ENCODE results near the gene COL23A1.

COL23A1 gene

DNA sequence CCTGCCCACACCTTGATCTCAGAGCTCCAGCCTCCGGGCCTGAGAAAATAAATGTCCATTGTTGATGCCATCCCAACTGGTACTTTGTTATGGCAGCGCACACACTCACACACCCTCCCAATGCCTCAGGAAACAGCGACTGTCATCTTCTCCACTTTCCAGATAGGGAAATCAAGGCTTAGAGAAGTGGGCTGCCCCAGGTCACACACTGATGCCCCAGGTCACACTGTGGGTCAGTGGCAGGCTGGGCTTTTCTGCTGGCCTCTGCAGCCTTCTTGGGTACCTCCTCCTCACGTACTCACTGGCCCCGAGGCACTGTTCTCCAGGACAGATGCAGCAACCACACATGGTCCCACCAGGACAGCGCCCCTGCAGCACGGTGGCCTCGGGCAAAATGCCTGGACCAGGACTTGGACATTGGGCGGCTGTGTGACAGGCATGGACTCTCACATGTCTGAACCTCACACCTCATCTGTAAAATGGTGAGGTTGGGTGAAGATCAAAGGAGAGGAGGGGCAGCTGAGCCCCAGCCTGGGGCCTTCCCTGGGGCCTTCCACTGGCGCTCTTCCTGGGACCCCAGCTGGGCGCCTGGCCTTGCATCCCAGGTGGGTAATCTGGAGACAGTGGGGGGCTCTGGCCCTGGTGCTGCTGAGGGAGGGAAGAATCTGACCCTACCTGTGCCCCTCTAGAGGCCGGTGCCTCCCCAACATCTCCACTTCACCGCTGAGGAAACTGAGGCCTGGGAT lies 156.0 kb downstream of the COL23A1 start:
- no peak for DNase-seq (ENCODE audit: low read depth)
- TF ChIP-seq, protein P1, sequence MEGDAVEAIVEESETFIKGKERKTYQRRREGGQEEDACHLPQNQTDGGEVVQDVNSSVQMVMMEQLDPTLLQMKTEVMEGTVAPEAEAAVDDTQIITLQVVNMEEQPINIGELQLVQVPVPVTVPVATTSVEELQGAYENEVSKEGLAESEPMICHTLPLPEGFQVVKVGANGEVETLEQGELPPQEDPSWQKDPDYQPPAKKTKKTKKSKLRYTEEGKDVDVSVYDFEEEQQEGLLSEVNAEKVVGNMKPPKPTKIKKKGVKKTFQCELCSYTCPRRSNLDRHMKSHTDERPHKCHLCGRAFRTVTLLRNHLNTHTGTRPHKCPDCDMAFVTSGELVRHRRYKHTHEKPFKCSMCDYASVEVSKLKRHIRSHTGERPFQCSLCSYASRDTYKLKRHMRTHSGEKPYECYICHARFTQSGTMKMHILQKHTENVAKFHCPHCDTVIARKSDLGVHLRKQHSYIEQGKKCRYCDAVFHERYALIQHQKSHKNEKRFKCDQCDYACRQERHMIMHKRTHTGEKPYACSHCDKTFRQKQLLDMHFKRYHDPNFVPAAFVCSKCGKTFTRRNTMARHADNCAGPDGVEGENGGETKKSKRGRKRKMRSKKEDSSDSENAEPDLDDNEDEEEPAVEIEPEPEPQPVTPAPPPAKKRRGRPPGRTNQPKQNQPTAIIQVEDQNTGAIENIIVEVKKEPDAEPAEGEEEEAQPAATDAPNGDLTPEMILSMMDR (IDR thresholded peaks at IDR 0.05; ENCODE audit: low read length, missing control alignments), result no peak
- no peak overlapping the region for H3K4me3 ChIP-seq (replicated peaks; ENCODE audit: low read depth, low read length)

DNA sequence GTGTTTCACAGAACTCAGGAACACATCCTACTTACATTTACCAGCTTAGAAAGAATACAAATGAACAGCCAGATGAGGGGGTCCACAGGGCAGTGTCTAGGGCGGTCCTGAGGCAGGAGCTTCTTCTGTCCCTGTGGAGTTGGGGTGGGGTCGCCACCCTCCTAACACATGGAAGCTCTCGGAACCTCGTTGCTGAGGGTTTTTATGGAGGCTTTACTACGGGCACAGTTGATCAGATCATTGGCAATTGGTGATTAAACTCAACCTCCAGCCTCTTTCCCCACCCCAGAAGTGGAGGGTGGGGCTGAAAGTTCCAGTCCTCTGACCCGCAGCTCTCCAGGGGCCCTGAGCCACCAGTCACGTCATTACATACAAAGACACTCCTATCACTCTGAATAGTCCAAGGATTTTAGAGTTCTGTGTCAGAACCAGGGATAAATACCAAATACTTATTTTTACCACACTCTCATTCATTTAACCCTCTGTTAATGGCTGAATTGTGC lies 156.9 kb downstream of the COL23A1 start:
- DNase-seq (ENCODE audit: low read depth), result no peak
- TF ChIP-seq, protein P1 (IDR thresholded peaks at IDR 0.05; ENCODE audit: low read length, missing control alignments), result no peak
- no peak overlapping the region for H3K4me3 ChIP-seq (replicated peaks; ENCODE audit: low read depth, low read length)

DNA sequence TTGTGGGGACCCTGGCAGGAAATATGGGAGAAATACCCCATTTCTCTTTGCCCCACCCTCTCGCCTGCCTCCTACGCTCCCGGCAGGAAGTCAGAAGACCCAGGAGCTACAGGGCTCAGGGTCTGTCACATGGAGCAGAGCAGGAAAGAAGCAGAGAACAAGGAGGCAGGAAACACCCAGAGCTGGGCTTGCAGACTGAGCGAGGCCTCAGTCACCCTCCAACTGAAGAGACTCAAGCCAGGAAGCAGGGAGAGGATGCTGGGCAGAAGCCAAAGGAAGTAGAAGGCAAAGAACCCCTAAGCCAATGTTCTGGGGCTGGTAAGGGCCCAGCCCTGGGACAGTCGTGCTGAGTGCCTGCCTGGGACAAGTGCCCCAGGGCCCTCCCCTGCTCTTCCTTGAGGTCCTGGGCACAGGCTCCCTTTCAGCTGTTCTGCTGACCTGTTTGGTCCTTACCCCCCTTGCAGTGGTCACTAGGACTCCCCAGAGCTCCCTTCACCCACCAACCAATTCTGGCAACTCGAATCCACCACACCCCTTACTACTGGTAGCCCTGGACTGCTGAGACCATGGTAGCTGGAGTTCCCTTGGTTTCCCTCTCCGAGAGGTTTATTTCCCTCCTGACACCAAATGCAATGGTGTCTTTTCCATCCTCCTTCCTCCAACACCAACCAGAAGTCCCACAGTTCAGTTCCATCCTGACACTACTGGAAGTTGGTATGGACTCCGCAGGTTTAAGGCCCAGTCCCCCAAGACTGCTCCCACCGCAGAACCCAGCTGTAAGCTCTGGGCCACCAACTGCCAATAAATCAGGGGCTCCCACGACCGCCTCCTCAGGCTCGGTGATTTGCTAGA lies 157.5 kb downstream of the COL23A1 start:
- no peak for DNase-seq (ENCODE audit: low read depth)
- H3K4me3 ChIP-seq (replicated peaks; ENCODE audit: low read depth, low read length), result no peak overlapping the region
- TF ChIP-seq, protein P1 (IDR thresholded peaks at IDR 0.05; ENCODE audit: low read length, missing control alignments), result no peak

DNA sequence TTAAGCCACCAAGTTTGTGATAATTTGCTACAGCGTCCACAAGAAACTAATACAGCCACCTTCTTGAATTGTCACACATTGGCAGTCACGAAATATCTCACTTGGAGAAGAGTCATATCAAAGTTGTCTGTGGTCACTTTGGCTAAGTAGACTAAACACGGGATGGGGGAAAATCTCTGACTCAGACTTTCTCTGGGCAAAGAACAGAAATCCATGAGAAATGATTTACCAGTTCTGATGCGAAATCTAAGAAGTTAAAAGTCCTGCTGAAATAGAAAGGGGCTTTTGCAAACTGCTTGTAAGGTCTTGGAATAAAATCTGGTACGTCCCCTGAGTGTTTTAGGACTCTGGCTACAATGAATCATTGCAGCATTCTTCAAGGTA lies 158.4 kb downstream of the COL23A1 start:
- no peak overlapping the region for H3K4me3 ChIP-seq (replicated peaks; ENCODE audit: low read depth, low read length)
- TF ChIP-seq, protein P1 (IDR thresholded peaks at IDR 0.05; ENCODE audit: low read length, missing control alignments), result no peak
- no peak for DNase-seq (ENCODE audit: low read depth)

DNA sequence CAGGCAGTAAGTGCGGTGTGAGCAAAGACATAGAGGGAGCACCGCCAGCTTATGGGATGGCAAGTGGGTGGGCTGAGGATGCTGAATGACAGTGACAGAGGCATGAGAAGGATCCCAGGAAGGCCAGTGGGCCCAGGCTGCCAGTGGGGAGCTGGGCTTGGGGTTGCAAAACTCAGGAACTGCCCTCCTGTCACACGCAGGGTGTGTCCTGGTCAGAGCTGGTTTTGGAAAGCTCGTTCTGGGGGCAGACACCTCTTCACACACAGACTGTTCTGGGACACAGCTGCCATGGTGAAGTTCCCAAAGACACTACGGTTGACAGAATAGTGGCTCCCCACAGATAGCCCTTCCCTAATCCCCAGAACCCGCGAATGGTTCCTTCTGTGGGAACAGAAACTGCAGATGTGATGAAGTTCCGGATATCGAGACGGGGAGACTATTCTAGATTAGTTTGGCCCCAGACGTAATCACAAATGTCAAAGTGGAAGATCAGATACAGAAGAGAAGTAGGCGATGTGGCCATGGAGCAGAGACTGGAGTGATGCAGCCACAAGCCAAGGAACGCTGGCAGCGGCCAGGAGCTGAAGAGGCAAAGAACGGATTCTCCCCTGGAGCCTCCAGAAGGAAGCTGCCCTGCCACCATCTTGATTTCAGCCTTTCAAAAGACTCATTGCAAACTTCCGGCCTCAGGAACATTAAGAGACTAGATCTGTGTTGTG lies 159.0 kb downstream of the COL23A1 start:
- TF ChIP-seq, protein P1 (IDR thresholded peaks at IDR 0.05; ENCODE audit: low read length, missing control alignments), result no peak
- H3K4me3 ChIP-seq (replicated peaks; ENCODE audit: low read depth, low read length), result no peak overlapping the region
- no peak for DNase-seq (ENCODE audit: low read depth)

DNA sequence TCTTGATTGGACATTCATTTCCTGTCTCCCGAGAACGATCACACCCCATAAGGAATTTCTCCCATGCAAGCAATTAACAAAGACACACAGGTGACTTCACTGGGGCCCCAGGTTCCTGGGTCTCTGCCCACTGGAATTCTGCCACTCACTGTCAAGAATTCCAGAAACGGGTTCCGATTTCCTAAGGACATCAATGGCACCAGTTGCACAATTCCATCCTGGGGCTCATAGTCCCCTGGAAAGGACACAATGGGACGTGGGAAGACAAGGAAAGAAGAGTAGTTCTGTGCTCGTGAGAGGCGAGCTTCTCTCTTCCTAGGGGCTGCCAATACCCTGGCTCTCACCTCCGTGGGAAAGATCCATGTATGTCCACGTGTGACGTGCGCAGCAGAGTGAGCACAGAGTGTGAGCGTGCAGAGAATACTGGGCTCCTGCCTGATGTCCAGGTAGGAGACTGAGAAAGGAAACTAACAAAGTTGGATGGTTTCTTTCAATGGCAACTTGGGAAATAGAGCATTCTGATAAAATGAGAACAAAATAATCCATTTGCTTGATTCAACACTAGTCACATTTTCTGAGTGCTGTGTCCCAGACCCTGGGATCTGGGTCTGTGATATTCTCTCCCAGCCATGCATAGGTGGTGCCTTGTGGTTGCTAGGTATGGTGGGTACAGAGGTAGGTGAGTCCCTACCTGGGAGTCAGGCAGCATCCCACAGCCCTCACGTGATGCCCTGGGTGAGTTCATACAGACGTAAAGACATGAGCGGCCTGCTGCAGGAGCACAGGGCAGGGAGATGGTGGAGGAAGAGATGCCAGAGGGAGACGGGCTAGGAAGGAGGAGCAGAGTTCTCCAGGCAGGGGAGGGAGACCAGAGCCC lies 159.8 kb downstream of the COL23A1 start:
- no peak for DNase-seq (ENCODE audit: low read depth)
- no peak overlapping the region for H3K4me3 ChIP-seq (replicated peaks; ENCODE audit: low read depth, low read length)
- TF ChIP-seq, protein P1 (IDR thresholded peaks at IDR 0.05; ENCODE audit: low read length, missing control alignments), result no peak

Measured in fibroblast of pulmonary artery (primary cell).